GM21447 (cell line): ENCODE measurements around the gene IL15RA.
"Not testable (repeated sequence)": the region's sequence is repeated elsewhere in the genome, so short reads cannot be mapped to it uniquely, and the experiment has no call there.

Experiments
- ATAC-seq: cut with Tn5 transposase; IDR thresholded peaks from one replicate; pipeline ENCODE4 v1.9.1; 2021; ENCODE audit not compliant: unreplicated experiment

IL15RA gene

GRCh38 chr10:5952731-5953385, 24.5 kb downstream of the IL15RA start:
- no peak for ATAC-seq

GRCh38 chr10:5951721-5952407, 25.5 kb downstream of the IL15RA start:
- ATAC-seq: no peak

DNA sequence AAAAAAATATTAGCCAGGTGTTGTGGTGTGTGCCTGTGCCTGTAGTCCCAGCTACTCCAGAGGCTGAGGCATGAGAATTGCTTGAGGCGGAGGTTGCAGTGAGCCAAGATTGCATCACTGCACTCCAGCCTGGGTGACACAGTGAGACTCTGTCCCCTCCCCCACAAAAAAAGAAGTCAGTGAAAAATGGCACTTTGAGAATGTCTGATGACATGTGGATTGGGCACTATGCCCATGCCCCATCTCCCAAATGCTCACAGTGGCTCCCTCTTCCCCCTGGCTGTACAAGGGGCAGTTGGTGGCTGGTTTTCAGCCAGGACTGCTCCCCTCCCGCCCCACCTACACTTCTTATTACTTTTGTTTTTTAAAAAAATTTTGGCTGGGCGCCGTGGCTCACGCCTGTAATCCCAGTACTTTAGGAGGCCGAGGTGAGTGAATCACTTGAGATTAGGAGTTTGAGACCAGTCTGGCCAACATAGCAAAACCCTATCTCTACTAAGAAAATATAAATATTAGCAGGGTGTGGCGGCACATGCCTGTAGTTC, 26.1 kb downstream of the IL15RA start:
- ATAC-seq: no peak

DNA sequence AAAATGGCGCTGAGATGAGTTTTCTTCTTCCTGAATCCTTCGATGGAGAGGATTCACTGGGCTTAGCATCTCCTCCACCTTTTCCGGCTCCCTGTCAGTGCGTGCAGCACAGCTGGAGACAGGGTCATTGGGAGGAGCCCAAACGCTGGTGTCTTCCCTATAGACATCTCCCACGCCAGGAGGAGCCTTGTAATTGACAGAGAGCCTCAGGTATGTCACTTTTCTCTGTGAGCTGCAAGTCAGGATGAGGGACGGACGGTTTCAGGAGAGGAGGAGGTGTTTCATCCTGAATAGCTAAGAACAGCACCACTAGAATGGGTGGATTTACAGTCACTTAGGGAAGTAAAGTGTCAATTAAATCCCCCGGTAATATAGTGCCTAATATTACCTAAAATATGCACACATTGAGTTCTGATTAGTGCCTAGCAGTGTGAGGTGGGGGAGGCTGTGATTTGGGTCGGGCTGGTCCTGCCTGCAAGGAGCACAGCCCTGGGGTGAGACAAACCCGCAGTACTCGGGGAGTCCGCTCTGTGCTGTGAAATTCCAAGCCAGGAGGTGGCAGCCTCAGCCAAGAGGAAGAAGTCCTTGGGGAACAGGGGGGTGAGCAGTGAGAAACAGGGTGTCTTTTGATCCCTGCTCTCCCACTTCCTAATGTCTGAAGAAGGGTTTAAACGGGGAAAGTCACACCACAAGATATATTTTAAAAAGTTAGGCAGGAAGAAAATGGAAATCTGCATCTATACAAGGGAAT, 28.2 kb downstream of the IL15RA start:
- ATAC-seq: no peak

DNA sequence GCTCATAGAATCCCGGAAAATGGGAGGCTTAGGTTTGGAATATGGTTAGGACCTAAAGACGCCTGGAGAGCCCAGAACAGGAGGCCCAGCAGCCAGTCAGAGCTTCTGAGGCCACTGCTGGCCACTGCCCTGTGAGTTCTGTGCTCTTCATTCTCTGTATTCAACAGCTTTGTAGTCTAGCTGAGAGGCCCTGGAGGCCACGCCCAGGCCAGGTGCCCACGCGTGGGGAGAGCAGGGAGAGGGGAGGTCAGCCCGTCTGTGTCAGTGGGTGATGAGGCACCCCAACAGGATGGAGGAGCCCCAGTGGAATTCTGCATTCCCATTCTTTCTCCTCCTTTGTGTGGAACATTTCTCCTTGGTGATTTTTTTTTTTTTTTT, 29.1 kb downstream of the IL15RA start:
- ATAC-seq: no peak

DNA sequence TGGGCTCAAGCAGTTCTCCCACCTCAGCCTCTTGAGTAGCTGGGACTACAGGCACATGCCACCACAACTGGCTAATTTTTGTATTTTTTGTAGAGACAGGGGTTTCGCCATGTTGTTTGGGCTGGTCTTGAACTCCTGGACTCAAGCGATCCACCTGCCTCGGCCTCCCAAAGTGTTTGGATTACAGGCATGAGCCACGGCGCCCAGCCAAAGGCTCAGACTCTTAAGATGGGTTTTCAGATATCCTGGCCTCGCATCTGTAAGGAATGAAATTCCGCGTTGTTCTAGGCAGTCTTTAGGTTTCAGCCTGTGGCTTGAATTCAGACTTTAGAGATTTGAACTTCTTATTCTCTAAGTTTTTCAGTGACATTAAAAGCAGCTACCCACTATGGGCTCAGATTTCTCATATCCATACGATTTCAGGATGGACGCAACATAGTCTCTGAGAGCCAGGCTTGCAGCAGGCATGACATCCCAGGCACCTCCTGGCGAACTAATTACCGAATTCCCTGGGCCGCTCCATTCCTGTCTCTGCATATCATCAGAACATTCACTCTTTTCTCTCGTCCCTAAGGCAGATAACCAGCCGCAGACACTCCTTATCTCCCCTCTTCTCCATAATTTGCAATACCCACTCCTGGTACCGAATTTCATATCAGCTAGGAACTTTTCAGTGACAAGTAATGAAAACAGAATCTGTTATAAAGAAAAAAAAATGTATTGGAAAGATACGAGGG, 29.7 kb downstream of the IL15RA start:
- ATAC-seq: no peak

DNA sequence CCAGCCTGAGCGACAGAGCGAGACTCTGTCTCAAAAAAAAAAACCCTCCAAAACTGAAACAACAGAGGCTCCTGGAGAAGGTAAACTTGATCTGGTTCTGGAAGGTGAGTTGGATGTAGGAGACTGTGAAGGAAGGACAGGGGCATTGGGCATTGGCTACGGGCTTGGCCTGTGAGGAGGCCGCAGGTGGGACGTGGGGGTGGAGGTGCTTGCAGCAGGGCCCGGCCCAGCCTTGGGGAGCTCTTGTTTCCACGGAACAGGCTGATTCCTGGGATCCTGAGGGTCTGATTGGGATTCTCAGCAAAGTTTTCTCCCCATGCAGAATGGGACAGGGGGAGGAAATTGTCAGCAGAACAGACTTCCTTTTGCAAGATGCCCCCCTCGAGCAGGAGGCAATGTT, 30.6 kb downstream of the IL15RA start:
- ATAC-seq: no peak

GRCh38 chr10:5946419-5946775, 30.9 kb downstream of the IL15RA start:
- not testable (repeated sequence) for ATAC-seq

GRCh38 chr10:5945561-5946418, 31.6 kb downstream of the IL15RA start:
- ATAC-seq: no peak

DNA sequence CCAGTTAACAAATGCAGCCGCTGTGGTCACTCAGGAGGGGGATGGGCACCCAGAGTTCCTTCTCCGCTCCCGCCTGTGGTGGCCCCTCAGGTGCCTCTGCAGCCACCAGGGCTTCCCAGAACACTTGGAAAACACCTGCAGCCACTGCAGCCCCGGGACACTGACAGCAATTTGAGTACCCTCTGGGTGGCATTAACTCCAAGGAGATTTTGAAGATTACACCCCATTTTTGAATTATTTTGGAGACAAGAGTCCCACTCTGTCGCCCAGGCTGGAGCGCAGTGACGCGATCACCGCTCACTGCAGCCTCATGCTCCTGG, 32.2 kb downstream of the IL15RA start:
- no peak for ATAC-seq

- ATAC-seq: no peak
Observed at GRCh38 chr10:5944389-5945189, 32.8 kb downstream of the IL15RA start.

GRCh38 chr10:5943536-5943935, 33.8 kb downstream of the IL15RA start:
- no peak for ATAC-seq

- ATAC-seq: no peak
Observed at GRCh38 chr10:5942474-5942873, 34.9 kb downstream of the IL15RA start.

- ATAC-seq: no peak
Observed at GRCh38 chr10:5942001-5942400, 35.3 kb downstream of the IL15RA start.

GRCh38 chr10:5941579-5941978, 35.8 kb downstream of the IL15RA start:
- no peak for ATAC-seq

DNA sequence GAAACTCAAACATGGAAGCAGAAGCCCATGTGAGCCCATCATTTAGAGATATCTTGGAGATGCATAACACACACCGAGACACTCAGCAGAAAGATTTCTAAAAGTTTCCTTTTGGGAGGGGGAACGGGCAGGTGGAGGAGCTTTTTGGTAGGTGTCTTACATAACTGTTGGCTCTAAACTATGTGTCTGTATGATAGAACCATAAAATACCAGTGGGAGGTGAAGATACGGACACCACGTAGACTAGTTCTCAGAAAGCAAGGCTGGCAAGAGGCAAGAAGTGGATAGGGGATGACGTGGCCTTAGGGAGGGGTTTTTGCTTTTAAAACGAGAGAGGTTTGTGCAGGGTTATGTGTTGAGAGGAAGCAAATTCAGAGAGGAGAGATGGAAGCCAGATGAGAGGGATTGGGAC, 36.5 kb downstream of the IL15RA start:
- no peak for ATAC-seq

GRCh38 chr10:5938291-5938690, 39.1 kb downstream of the IL15RA start:
- no peak for ATAC-seq

- ATAC-seq: no peak
Observed at GRCh38 chr10:5937016-5937415, 40.3 kb downstream of the IL15RA start.

GRCh38 chr10:5935628-5936027, 41.7 kb downstream of the IL15RA start:
- ATAC-seq: no peak
